ENCODE data around the gene MEAK7. TPM values are rescaled to one million over a fixed set of nuclear protein-coding genes. Genes with fewer than 3 reads are reported as not detected.

Gene MEAK7
- polyA plus RNA-seq, 1 experiment: 22.8 TPM

DNA sequence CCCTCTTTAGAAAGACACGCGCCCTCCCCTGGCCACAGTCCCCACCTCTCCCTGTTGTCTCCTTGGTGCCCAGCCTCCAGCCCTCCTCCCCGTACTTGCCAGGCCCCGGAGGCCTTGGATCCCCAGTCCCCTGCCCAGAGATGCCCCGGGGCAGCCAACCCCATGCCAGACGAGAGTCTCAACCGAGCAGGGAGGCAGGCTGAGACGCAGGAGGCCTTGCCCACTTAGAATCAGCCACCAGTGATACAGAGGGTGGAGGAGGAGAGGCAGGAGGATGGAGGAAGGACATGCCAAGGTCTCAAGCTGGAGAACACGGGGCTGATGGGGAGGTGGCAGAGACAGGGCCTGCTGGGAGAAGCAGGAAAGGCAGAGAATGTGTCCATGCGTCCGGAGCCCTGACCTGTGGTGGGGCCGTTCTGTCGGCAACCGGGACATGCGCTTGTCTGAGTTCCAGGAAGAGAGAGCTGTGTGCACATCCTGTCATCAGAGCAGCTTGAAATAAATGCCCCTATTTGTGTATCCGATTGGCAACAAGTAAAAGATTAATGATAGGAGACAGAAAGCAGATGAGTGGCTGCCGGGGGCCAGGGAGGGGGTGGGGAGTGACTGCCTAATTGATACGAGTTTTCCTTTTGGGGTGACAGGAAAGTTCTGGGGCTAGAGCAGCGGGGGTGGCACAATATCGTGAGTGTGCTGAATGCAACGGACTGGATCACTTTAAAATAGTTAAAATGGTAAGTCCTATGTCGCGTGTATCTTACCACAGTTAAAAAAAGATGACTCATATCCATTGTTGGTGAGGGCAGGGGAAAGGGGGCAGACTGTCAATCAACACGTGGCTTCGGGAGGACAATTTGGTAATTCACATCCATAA lies 44.7 kb upstream of the MEAK7 start:
- no peak overlapping the region for H3K27ac ChIP-seq (ENCODE audit: low read depth, low read length)
- no peak overlapping the region for H3K4me3 ChIP-seq (ENCODE audit: low read depth, low read length)
- H3K27me3 ChIP-seq (ENCODE audit: control insufficient read depth, insufficient read depth, low read length): no peaks in the 10 kb centered on the region
- peaks cover 3% of the 10 kb centered on the region; the same call in 1 of the 2 replicates for H3K9me3 ChIP-seq (ENCODE audit: control insufficient read depth, insufficient read depth, low read length)
- ChIA-PET CTCF (no interaction called here), POLR2A (no interaction called here)
- DNase-seq (ENCODE audit: low read depth, low spot score): no peak
- TF ChIP-seq, protein P1, sequence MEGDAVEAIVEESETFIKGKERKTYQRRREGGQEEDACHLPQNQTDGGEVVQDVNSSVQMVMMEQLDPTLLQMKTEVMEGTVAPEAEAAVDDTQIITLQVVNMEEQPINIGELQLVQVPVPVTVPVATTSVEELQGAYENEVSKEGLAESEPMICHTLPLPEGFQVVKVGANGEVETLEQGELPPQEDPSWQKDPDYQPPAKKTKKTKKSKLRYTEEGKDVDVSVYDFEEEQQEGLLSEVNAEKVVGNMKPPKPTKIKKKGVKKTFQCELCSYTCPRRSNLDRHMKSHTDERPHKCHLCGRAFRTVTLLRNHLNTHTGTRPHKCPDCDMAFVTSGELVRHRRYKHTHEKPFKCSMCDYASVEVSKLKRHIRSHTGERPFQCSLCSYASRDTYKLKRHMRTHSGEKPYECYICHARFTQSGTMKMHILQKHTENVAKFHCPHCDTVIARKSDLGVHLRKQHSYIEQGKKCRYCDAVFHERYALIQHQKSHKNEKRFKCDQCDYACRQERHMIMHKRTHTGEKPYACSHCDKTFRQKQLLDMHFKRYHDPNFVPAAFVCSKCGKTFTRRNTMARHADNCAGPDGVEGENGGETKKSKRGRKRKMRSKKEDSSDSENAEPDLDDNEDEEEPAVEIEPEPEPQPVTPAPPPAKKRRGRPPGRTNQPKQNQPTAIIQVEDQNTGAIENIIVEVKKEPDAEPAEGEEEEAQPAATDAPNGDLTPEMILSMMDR (IDR thresholded peaks at IDR 0.05; ENCODE audit: low read depth, low read length): no peak

DNA sequence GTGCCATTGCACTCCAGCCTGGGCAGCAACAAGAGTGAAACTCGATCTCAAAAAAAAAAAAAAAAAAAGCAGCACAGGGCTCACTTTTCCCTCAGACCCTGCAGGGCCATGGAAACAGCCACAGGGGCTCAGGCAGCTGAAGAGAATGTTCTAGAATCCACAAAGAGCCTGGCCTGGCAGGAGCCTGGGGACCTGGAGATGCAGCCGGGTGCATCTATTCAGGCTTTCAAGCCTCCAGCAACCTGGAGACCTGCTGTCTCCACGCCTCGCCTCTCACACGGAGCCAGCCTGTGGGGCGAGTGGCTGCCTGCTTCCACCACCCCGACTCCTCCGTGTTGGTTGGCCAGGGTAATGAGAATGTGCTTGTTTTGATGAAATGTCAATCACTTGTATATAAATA lies 44.0 kb upstream of the MEAK7 start:
- no peak for DNase-seq (ENCODE audit: low read depth, low spot score)
- Histone ChIP-seq H3K27ac (ENCODE audit: low read depth, low read length) (no peak overlapping the region), H3K4me3 (ENCODE audit: low read depth, low read length) (no peak overlapping the region), H3K27me3 (ENCODE audit: control insufficient read depth, insufficient read depth, low read length) (no peaks in the 10 kb centered on the region), H3K9me3 (ENCODE audit: control insufficient read depth, insufficient read depth, low read length) (peaks cover 3% of the 10 kb centered on the region; the same call in 1 of the 2 replicates)
- ChIA-PET CTCF (no interaction called here), POLR2A (interaction anchor here (0.6 kb wide), 1 partner anchor 137 kb away, joined by 3 read pairs; no protein-coding TSS in a partner anchor)
- TF ChIP-seq, protein P1 (IDR thresholded peaks at IDR 0.05; ENCODE audit: low read depth, low read length): no peak

DNA sequence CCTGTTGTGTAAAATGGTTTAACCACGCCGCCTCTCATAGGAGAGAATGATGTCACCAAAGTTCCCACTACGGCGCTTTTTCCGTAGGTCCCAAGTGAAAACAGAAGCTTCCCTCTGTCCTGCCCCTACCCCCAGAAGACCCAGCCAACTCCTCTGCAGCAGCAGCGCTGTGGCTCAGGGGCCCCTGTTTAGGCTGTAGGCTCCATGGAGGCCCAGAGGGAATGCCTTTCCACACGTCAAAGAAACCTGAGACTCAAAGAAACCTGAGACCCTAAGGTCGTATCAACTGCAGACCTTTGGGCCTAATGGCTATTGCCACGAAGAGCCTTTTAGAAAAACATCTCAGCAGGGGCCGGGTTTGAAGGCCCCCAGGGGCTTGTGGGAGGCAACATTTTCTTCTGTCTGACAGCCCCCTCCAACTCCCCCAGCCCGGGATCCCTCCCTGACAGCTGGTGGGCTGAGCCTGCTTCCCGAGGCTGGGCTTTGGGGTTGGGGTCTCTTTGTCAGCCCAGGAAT lies 43.1 kb upstream of the MEAK7 start:
- CTCF ChIA-PET: no interaction called here
- POLR2A ChIA-PET: interaction anchor here (0.6 kb wide), 1 partner anchor 137 kb away, joined by 3 read pairs; no protein-coding TSS in a partner anchor
- no peak overlapping the region for H3K27ac ChIP-seq (ENCODE audit: low read depth, low read length)

DNA sequence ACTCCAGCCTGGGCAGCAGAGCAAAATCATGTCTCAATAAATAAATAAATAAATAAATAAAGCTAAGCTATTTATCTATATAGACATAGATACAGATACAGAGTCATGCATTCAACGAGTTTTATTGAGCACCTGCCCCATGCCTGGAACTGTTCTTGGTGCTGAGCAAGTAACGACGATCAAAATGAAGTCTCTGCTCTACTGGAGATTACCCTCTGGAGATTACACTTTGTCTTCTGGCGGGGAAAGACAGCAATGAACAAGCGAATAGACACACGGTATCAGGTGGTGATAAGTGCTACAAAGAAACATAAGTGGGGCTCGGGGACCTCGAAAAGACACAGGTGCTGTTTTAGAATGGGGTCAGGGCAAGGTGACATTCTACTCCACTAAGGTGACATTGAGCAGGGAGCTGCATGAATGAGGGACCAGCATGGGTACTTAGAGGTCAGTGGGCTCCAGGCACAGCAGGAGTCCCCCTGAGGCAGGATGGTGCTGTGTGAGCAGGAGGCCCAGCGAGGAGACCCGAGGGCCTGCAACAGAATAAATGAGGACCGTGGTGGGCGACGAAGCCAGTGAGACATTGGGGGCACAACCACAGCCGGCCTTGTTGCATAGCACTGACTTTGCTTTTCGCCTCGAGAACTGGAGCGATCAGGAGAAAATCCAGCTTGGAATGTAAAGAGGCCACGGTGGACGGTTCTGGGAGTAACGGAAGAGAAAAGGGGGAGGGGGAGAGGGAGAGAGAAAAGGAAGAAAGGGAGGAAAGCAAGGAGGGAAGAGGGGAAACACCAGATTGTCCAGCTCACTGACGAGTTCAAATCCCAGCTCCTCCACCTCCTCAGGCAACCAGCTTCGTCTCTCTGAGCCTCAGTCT lies 42.4 kb upstream of the MEAK7 start:
- TF ChIP-seq, protein P1 (IDR thresholded peaks at IDR 0.05; ENCODE audit: low read depth, low read length): no peak
- POLR2A ChIA-PET: no interaction called here
- CTCF ChIA-PET: no interaction called here

More for the DNA sequence above, 43.1 kb upstream of the MEAK7 start:
- H3K9me3 ChIP-seq (ENCODE audit: control insufficient read depth, insufficient read depth, low read length): peaks cover 3% of the 10 kb centered on the region; the same call in 1 of the 2 replicates
- DNase-seq (ENCODE audit: low read depth, low spot score): no peak
- H3K27me3 ChIP-seq (ENCODE audit: control insufficient read depth, insufficient read depth, low read length): no peaks in the 10 kb centered on the region
- no peak overlapping the region for H3K4me3 ChIP-seq (ENCODE audit: low read depth, low read length)
- TF ChIP-seq, protein P1 (IDR thresholded peaks at IDR 0.05; ENCODE audit: low read depth, low read length): no peak

More for the DNA sequence above, 42.4 kb upstream of the MEAK7 start:
- Histone ChIP-seq H3K27ac (ENCODE audit: low read depth, low read length) (no peak overlapping the region), H3K27me3 (ENCODE audit: control insufficient read depth, insufficient read depth, low read length) (no peaks in the 10 kb centered on the region), H3K9me3 (ENCODE audit: control insufficient read depth, insufficient read depth, low read length) (peaks cover 3% of the 10 kb centered on the region; the same call in 1 of the 2 replicates), H3K4me3 (ENCODE audit: low read depth, low read length) (no peak overlapping the region)
- DNase-seq (ENCODE audit: low read depth, low spot score): no peak
